Loucy (cell line): ENCODE results near the gene DMRTB1.

Experiments used
- H2AFZ ChIP-seq: fragments of 200-600 bp; sonication (generic); 2 replicates; pipeline ENCODE4 v1.6.0; 2016; ENCODE audit warnings: antibody characterized with exemption, mild to moderate bottlenecking, low read length, moderate library complexity
- H3F3A ChIP-seq: fragments of 200-600 bp; 2 replicates; pipeline ENCODE4 v1.6.0; 2016; ENCODE audit warnings: antibody characterized with exemption, low read depth, mild to moderate bottlenecking
- H3K27me3 ChIP-seq: fragments of 200-600 bp; sonication (generic); 2 replicates; pipeline ENCODE4 v1.6.1; 2014; ENCODE audit warnings: low read length, mild to moderate bottlenecking; ENCODE audit not compliant: insufficient read depth, poor library complexity, severe bottlenecking
- H3K36me3 ChIP-seq: fragments of 200-600 bp; sonication (generic); 2 replicates; pipeline ENCODE4 v1.6.1; 2016; ENCODE audit warnings: low read length; ENCODE audit not compliant: insufficient read depth
- H3K4me1 ChIP-seq: fragments of 200-600 bp; sonication (generic); 2 replicates; pipeline ENCODE4 v1.5.1; 2014; ENCODE audit warnings: low read length, mild to moderate bottlenecking; ENCODE audit not compliant: insufficient read depth, poor library complexity, severe bottlenecking
- H3K4me2 ChIP-seq: fragments of 200-600 bp; sonication (generic); 2 replicates; pipeline ENCODE4 v1.6.0; 2014; ENCODE audit warnings: antibody characterized with exemption, low read length, low read depth, mild to moderate bottlenecking; ENCODE audit not compliant: poor library complexity, severe bottlenecking
- H3K4me3 ChIP-seq: fragments of 200-600 bp; sonication (generic); 2 replicates; pipeline ENCODE4 v1.5.1; 2014; ENCODE audit warnings: low read length, mild to moderate bottlenecking, mixed read lengths; ENCODE audit not compliant: poor library complexity, severe bottlenecking
- H3K79me2 ChIP-seq: fragments of 200-600 bp; sonication (generic); 2 replicates; pipeline ENCODE4 v1.6.1; 2014; ENCODE audit warnings: low read length; ENCODE audit not compliant: insufficient read depth
- H3K9ac ChIP-seq: fragments of 200-600 bp; sonication (generic); 2 replicates; pipeline ENCODE4 v1.6.0; 2014; ENCODE audit warnings: mild to moderate bottlenecking, low read depth, low read length, moderate library complexity; ENCODE audit not compliant: poor library complexity, severe bottlenecking
- H3K9me2 ChIP-seq: fragments of 200-600 bp; sonication (generic); replicated peaks from 2 replicates; pipeline ENCODE4 v1.6.1; 2016; ENCODE audit warnings: low read depth, low read length, mixed read lengths
- H3K9me3 ChIP-seq: fragments of 200-600 bp; sonication (generic); 2 replicates; pipeline ENCODE4 v1.6.1; 2014; ENCODE audit warnings: mild to moderate bottlenecking, antibody characterized with exemption, low read length, low read depth; ENCODE audit not compliant: insufficient read depth
- H4K20me1 ChIP-seq: fragments of 200-600 bp; sonication (generic); 2 replicates; pipeline ENCODE4 v1.6.0; 2014; ENCODE audit warnings: antibody characterized with exemption, low read length, mild to moderate bottlenecking; ENCODE audit not compliant: insufficient read depth, poor library complexity, severe bottlenecking
- EZH2phosphoT487 ChIP-seq: fragments of 200-600 bp; IDR thresholded peaks from 2 replicates; pipeline ENCODE4 v1.6.1; 2018; ENCODE audit warnings: antibody characterized with exemption, mild to moderate bottlenecking, moderate library complexity, borderline replicate concordance
- TF ChIP-seq, protein P1 (sequence below): fragments of 200-600 bp; sonication (generic); conservative IDR thresholded peaks from 2 replicates; pipeline ENCODE4 v1.5.1; 2014; ENCODE audit warnings: mild to moderate bottlenecking, antibody characterized with exemption, low read length

Gene DMRTB1

DNA sequence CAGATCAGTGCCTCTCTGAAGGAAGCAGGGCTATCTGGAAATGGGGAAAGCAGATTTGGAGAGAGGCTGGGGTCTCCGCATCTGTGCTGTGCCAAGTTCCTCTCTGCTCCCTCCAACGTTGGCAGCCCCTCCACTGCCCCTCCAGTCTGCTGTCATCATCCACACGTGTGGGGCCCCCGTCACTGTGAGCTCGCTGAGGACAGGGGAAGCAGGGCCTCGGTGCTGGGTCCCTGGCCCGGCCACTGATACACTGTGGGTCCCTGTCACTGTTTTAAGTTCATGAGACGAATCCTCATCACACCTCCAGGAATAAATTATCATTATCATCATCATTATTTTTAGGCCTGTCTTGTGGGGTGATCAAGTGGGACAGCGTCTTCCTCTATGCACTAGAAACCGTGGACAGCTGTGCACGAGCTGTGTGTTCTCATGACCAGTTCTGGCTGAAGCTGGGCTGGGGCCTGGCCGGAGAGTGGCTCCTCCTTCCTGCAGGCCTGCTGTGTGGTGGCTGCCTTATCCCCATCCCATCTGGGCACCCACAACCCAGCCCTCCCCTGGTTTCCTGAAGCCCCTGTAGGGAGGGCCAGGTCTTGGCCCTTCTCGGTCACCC lies 52.2 kb downstream of the DMRTB1 start:
- Histone ChIP-seq H3K4me3 (no peak overlapping the region), H3K4me1 (peaks cover 36% of the 10 kb centered on the region)

DNA sequence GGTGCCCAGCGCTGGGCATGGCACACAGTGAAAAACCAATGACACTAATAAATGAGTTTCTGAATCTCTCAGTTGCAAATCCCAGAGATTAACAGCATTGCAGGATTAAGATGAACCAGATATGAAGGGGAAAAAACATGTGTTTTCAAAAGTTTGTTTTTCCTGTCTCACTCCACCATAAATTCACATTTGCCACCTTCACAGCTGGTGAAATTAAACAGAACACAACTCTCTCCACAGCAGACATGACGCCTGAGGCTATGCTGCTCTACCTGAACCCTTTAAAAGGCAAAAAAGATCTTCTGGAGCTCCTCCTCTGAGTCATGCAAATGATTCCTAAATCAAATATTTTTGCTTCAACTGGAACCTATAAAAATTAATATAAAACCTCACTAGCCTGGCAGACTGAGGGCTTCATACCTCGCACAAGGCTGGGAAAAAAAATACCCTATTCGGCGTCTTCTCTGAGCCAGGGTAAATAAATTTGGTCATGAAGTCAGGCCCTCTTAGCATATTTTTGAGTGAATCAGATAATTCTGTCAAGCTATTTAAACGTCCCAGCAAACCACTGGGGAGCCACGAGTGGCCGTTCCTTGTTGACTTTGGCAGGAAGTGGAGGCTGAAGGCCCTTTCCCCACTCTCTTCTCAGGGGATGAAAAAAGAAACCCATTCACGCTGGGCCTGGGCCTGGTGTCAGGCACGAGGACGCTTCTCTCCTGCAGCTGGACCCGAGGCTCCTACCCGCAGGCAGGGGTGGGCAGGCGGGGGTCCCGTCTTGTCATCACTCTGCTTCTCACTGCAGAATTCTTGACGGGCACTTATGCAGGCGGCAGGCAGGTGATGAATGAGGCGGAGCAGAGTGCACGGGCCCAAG lies 53.0 kb downstream of the DMRTB1 start:
- no peaks in the 10 kb centered on the region for H3K9me3 ChIP-seq
- H3K27me3 ChIP-seq: no peaks in the 10 kb centered on the region
- H3K9ac ChIP-seq: peak overlapping the region; percentile 38
- no peak for TF ChIP-seq EZH2phosphoT487
- TF ChIP-seq, protein P1, sequence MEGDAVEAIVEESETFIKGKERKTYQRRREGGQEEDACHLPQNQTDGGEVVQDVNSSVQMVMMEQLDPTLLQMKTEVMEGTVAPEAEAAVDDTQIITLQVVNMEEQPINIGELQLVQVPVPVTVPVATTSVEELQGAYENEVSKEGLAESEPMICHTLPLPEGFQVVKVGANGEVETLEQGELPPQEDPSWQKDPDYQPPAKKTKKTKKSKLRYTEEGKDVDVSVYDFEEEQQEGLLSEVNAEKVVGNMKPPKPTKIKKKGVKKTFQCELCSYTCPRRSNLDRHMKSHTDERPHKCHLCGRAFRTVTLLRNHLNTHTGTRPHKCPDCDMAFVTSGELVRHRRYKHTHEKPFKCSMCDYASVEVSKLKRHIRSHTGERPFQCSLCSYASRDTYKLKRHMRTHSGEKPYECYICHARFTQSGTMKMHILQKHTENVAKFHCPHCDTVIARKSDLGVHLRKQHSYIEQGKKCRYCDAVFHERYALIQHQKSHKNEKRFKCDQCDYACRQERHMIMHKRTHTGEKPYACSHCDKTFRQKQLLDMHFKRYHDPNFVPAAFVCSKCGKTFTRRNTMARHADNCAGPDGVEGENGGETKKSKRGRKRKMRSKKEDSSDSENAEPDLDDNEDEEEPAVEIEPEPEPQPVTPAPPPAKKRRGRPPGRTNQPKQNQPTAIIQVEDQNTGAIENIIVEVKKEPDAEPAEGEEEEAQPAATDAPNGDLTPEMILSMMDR: no peak
- H3K4me3 ChIP-seq: no peak overlapping the region
- peak overlapping the region; percentile 72; the same call in 1 of the 2 replicates for H2AFZ ChIP-seq
- no peaks in the 10 kb centered on the region for H3F3A ChIP-seq
- no peaks in the 10 kb centered on the region for H3K36me3 ChIP-seq
- no peaks in the 10 kb centered on the region for H3K79me2 ChIP-seq
- H3K4me2 ChIP-seq: peak overlapping the region; percentile 35
- H3K4me1 ChIP-seq: peaks cover 36% of the 10 kb centered on the region
- no peaks in the 10 kb centered on the region for H4K20me1 ChIP-seq
- no peaks in the 10 kb centered on the region for H3K9me2 ChIP-seq

More for the DNA sequence above, 52.2 kb downstream of the DMRTB1 start:
- Histone ChIP-seq H3K36me3 (no peaks in the 10 kb centered on the region), H3K9me2 (no peaks in the 10 kb centered on the region), H3K27me3 (no peaks in the 10 kb centered on the region), H4K20me1 (no peaks in the 10 kb centered on the region), H3F3A (no peaks in the 10 kb centered on the region), H3K9ac (peak overlapping the region; percentile 38), H3K79me2 (no peaks in the 10 kb centered on the region), H3K4me2 (peak overlapping the region; percentile 35), H3K9me3 (no peaks in the 10 kb centered on the region), H2AFZ (no peak overlapping the region)
- TF ChIP-seq EZH2phosphoT487: no peak
- TF ChIP-seq, protein P1: no peak

DNA sequence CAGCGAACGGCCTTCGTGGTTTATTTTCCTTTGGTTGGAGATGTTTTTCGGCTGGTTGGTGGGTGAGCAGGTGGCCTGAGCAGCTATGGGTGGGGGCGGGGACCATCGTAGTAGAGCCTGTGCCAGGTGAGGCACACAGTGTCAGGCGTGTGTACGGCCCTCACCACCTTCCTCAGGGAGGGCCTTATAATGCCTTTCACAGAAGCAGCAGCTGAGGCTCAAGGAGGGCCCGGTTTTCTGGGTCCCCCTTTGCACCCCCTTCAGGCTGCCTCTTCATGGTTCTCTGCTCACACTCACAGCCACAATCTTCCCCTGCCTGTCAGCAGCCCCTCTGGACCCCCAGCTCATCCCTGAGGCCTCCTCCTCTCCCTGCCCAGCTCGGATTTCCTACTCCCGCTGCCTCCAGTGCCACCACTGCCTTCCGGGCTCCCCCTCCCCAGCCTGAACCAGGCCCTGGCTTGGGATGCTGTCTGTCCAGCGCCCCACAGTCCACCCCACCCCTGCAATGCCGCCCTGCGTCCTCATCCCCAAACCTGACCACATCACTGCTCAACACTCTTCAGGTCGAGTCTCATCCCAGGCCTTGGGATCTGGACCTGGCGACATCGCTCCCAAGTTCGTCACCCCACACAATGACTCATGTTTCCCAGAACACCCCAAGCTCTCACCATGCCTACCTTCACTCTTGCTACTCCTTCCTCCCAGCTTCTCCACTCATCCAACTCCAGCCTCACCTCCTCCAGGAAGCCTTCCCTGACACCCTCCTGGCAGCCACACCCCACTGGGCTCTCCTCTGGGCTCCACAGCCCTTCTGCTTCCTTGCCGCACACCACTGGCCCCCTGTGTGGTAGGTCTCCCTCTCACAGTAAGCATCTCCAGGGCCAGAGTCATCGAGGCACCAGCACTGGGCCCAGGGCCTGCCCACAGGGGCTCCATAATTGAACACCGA lies 53.9 kb downstream of the DMRTB1 start:
- H3K4me2 ChIP-seq: peak overlapping the region; percentile 35
- no peaks in the 10 kb centered on the region for H3K9me2 ChIP-seq
- H3K9me3 ChIP-seq: no peaks in the 10 kb centered on the region
- no peaks in the 10 kb centered on the region for H3K27me3 ChIP-seq
- H3K79me2 ChIP-seq: no peaks in the 10 kb centered on the region
- no peaks in the 10 kb centered on the region for H3F3A ChIP-seq
- H2AFZ ChIP-seq: peak overlapping the region; percentile 72; the same call in 1 of the 2 replicates
- peak overlapping the region; percentile 38 for H3K9ac ChIP-seq
- H3K4me3 ChIP-seq: no peak overlapping the region
- H4K20me1 ChIP-seq: no peaks in the 10 kb centered on the region
- H3K36me3 ChIP-seq: no peaks in the 10 kb centered on the region
- peaks cover 36% of the 10 kb centered on the region for H3K4me1 ChIP-seq
- TF ChIP-seq, protein P1: no peak
- no peak for TF ChIP-seq EZH2phosphoT487
